Heart left ventricle (tissue), 13 donors: ENCODE measurements around the gene SPATA6.

ENCODE experiments used
- CTCF ChIP-seq, 12 donors: fragments of 200-600 bp; sonication (generic) in 4 of 12; IDR thresholded peaks; one replicate each; pipeline versions ENCODE4 v1.5.0 to v1.8.0; 2018 to 2022; ENCODE audit warnings: antibody characterized with exemption in 12 of 12, mild to moderate bottlenecking in 5 of 12
- POLR2A ChIP-seq, 2 donors: fragments of 450-650 bp; IDR thresholded peaks; one replicate each; pipeline ENCODE4 v1.6.1; 2017; ENCODE audit warnings: antibody characterized with exemption in 2 of 2, mild to moderate bottlenecking in 2 of 2, moderate library complexity in 2 of 2
- donor health status: ischemic (EF 13 %, LVEDD 7.1; RV severe dilation, severe dysfunction).
- donor health status: DM: no; HTN: yes; CAD: no.
- donor health status: DM: no; HTN: no; CAD: no.
- donor health status: ischemic (EF 25% LVEDD 6.9; RV normal size, moderate dysfunction).
- donor health status: ischemic (EF 25% LVEDD 5.7; RV mildly dilated, moderate dysfunction).
- donor health status: ischemic (EF 35%, LVEDD 5.7; RV mildly dilated, moderate dysfunction).
- donor health status: nonischemic (EF 11% LVEDD 7.7; RV severe dilation, severe dysfunction).
- donor health status: DM: yes; HTN: yes; CAD: no.
- donor health status: PGD.
- donor health status: ischemic (EF 29% LVEDD 5.4; RV normal size, mild dysfunction).
- donor health status: nonischemic (EF 23%, LVEDD 6.1; RV moderate dilation, normal function).

- TF ChIP-seq CTCF (IDR thresholded peaks at IDR 0.05) (no peak), POLR2A (IDR thresholded peaks at IDR 0.05) (no peak)
These were observed 32.6 kb downstream of the SPATA6 start for GRCh38 chr1:48439380-48439779.
